ENCODE measurements around the gene MACROD2. TPM values are rescaled to one million over a fixed set of nuclear protein-coding genes. Genes with fewer than 3 reads are reported as not detected.
"Not testable (repeated sequence)": the region's sequence is repeated elsewhere in the genome, so short reads cannot be mapped to it uniquely, and the experiment has no call there.

Gene MACROD2
- total RNA-seq, 1 experiment from 2014 or later = 3.1 TPM

DNA sequence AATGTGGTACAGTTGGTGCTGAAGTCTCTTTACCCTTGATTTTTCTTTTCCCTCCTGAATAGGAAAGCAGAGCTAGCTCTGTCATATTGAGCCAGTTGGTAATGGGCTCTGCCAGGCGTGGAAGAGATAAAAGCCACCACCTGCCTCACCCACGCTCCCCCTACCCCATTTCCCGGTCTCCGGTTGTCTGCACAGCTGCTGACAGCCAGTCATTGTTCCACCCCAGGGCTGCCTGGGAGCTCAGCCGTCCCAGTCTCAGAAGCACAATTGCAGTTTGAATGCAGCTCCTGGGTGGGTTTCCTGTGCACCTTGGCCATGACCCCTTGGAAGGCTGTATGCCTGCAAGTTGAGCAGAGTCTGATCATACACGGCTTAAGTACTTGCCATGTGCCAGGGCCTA is 1017.2 kb downstream of the MACROD2 start:
- DNase-seq (ENCODE audit: unreplicated experiment) = no peak
- Mint-ChIP-seq H3K9me3 (ENCODE audit: unreplicated experiment) (no peaks in the 10 kb centered on the region), H3K36me3 (ENCODE audit: insufficient read depth, unreplicated experiment) (no peaks in the 10 kb centered on the region), H3K27me3 (ENCODE audit: insufficient read depth, unreplicated experiment) (no peaks in the 10 kb centered on the region), H3K27ac (ENCODE audit: low read depth, unreplicated experiment) (no peak overlapping the region), H3K4me3 (ENCODE audit: unreplicated experiment) (no peak overlapping the region), H3K4me1 (ENCODE audit: insufficient read depth, unreplicated experiment) (no peaks in the 10 kb centered on the region)
- TF ChIP-seq, protein P1, sequence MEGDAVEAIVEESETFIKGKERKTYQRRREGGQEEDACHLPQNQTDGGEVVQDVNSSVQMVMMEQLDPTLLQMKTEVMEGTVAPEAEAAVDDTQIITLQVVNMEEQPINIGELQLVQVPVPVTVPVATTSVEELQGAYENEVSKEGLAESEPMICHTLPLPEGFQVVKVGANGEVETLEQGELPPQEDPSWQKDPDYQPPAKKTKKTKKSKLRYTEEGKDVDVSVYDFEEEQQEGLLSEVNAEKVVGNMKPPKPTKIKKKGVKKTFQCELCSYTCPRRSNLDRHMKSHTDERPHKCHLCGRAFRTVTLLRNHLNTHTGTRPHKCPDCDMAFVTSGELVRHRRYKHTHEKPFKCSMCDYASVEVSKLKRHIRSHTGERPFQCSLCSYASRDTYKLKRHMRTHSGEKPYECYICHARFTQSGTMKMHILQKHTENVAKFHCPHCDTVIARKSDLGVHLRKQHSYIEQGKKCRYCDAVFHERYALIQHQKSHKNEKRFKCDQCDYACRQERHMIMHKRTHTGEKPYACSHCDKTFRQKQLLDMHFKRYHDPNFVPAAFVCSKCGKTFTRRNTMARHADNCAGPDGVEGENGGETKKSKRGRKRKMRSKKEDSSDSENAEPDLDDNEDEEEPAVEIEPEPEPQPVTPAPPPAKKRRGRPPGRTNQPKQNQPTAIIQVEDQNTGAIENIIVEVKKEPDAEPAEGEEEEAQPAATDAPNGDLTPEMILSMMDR (IDR thresholded peaks at IDR 0.05; ENCODE audit: unreplicated experiment) = no peak
- intact Hi-C loops (cut with micrococcal nuclease) = no loop called here
- POLR2A ChIA-PET = interaction anchor here (1.0 kb wide), 1 partner anchor 27 kb away, joined by 3 read pairs; no protein-coding TSS in a partner anchor
- BruUV-seq (replicated peaks) = no TSS peak
- CTCF ChIA-PET = interaction anchor here (0.6 kb wide), 1 partner anchor 917 kb away, joined by 3 read pairs; no protein-coding TSS in a partner anchor

DNA sequence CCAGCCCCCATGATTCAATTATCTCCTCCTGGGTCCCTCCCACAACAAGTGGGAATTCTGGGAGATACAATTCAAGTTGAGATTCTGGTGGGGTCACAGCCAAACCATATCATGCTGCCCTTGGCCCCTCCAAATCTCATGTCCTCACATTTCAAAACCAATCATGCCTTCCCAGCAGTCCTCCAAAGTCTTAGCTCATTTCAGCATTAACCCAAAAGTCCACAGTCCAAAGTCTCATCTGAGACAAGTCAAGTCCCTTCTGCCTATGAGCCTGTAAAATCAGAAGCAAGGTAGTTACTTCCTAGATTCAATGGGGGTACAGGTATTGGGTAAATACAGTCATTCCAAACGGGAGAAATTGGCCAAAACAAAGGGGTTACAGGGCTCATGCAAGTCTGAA is 1021.6 kb downstream of the MACROD2 start:
- H3K36me3 Mint-ChIP-seq (ENCODE audit: insufficient read depth, unreplicated experiment); H3K4me3 Mint-ChIP-seq (ENCODE audit: unreplicated experiment); H3K4me1 Mint-ChIP-seq (ENCODE audit: insufficient read depth, unreplicated experiment); H3K27ac Mint-ChIP-seq (ENCODE audit: low read depth, unreplicated experiment); DNase-seq (ENCODE audit: unreplicated experiment); H3K27me3 Mint-ChIP-seq (ENCODE audit: insufficient read depth, unreplicated experiment); CTCF ChIA-PET; BruUV-seq (replicated peaks); H3K9me3 Mint-ChIP-seq (ENCODE audit: unreplicated experiment); intact Hi-C loops (cut with micrococcal nuclease): not testable (repeated sequence)
- POLR2A ChIA-PET = interaction anchor here (0.9 to 1.9 kb wide), 2 partner anchors 9 to 11 kb away, joined by 5 read pairs; no protein-coding TSS in a partner anchor

DNA sequence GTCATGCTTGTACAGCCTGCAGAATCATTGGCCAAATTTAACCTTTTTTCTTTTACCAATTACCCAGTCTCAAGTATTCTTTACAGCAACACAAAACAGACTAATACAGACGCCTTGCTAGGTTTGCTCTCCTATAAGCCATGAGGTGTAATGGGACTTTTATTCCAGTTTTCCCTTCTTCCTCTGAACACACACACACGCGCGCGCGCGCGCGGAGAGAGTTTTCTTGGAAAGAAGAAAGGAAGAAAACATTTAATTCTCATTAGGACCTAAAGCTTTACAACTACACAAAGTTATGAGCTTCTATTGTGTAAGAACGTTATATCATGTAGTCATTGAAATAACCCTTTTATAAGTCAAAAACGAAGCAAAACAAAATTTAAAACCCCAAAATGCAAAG is 1023.6 kb downstream of the MACROD2 start:
- ChIA-PET CTCF (interaction anchor here (0.7 kb wide), 1 partner anchor 43 kb away, joined by 3 read pairs; no protein-coding TSS in a partner anchor), POLR2A (interaction anchor here (0.7 kb wide), 1 partner anchor 66 kb away, joined by 3 read pairs; no protein-coding TSS in a partner anchor)
- intact Hi-C loops (cut with micrococcal nuclease) = no loop called here
- TF ChIP-seq, protein P1 (IDR thresholded peaks at IDR 0.05; ENCODE audit: unreplicated experiment) = no peak
- Mint-ChIP-seq H3K4me1 (ENCODE audit: insufficient read depth, unreplicated experiment) (no peaks in the 10 kb centered on the region), H3K9me3 (ENCODE audit: unreplicated experiment) (peaks cover 9% of the 10 kb centered on the region), H3K4me3 (ENCODE audit: unreplicated experiment) (no peak overlapping the region), H3K36me3 (ENCODE audit: insufficient read depth, unreplicated experiment) (no peaks in the 10 kb centered on the region), H3K27ac (ENCODE audit: low read depth, unreplicated experiment) (no peak overlapping the region), H3K27me3 (ENCODE audit: insufficient read depth, unreplicated experiment) (no peaks in the 10 kb centered on the region)
- BruUV-seq (replicated peaks) = no TSS peak
- no peak for DNase-seq (ENCODE audit: unreplicated experiment)

DNA sequence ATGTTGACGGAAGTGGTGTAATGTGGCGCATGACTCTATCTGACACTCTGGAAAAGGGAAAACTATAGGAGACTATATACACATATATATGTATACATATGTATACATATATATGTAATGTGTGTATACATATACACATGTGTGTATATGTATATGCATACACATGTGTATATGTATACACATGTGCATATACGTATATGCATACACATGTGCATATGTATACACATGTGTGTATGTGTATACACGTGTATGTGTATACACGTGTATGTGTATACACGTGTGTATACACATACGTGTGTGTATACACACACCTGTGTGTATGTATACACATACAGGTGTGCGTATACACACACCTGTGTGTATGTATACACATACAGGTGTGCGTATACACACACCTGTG is 1025.5 kb downstream of the MACROD2 start:
- Mint-ChIP-seq H3K9me3 (ENCODE audit: unreplicated experiment) (peaks cover 15% of the 10 kb centered on the region), H3K4me1 (ENCODE audit: insufficient read depth, unreplicated experiment) (no peaks in the 10 kb centered on the region), H3K27ac (ENCODE audit: low read depth, unreplicated experiment) (no peak overlapping the region), H3K27me3 (ENCODE audit: insufficient read depth, unreplicated experiment) (no peaks in the 10 kb centered on the region), H3K4me3 (ENCODE audit: unreplicated experiment) (no peak overlapping the region), H3K36me3 (ENCODE audit: insufficient read depth, unreplicated experiment) (no peaks in the 10 kb centered on the region)
- ChIA-PET POLR2A (no interaction called here), CTCF (no interaction called here)
- DNase-seq (ENCODE audit: unreplicated experiment) = no peak
- TF ChIP-seq, protein P1 (IDR thresholded peaks at IDR 0.05; ENCODE audit: unreplicated experiment) = no peak
- intact Hi-C loops (cut with micrococcal nuclease) = no loop called here
- BruUV-seq (replicated peaks) = no TSS peak

DNA sequence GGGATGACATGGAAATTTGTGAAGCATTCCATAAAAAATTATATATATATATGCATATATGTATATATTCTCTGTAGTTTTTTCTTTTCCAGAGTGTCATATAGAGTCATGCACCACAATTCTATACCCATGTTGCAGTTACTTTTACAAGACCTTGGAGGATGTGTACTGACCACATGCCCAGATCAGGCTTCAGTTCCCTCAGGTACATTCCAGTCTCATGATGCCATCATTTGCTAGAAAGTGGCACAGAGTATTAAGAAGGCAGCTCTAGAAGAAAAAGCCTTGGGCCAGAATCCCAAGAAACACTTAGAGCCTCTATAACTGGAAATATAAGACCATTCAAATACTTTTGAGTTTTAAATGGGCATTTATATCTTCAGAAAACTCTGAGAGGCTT is 1027.6 kb downstream of the MACROD2 start:
- no peak overlapping the region for H3K4me3 Mint-ChIP-seq (ENCODE audit: unreplicated experiment)
- intact Hi-C loops (cut with micrococcal nuclease) = no loop called here
- peaks cover 15% of the 10 kb centered on the region for H3K9me3 Mint-ChIP-seq (ENCODE audit: unreplicated experiment)
- no peaks in the 10 kb centered on the region for H3K4me1 Mint-ChIP-seq (ENCODE audit: insufficient read depth, unreplicated experiment)
- H3K27ac Mint-ChIP-seq (ENCODE audit: low read depth, unreplicated experiment) = peak overlapping the region; percentile 44
- ChIA-PET CTCF (interaction anchor here (0.7 kb wide), 1 partner anchor 109 kb away, joined by 3 read pairs; no protein-coding TSS in a partner anchor), POLR2A (interaction anchor here (1.5 kb wide), 1 partner anchor 71 kb away, joined by 5 read pairs; no protein-coding TSS in a partner anchor)
- H3K36me3 Mint-ChIP-seq (ENCODE audit: insufficient read depth, unreplicated experiment) = no peaks in the 10 kb centered on the region
- DNase-seq (ENCODE audit: unreplicated experiment) = no peak
- TF ChIP-seq, protein P1 (IDR thresholded peaks at IDR 0.05; ENCODE audit: unreplicated experiment) = no peak
- no TSS peak for BruUV-seq (replicated peaks)
- H3K27me3 Mint-ChIP-seq (ENCODE audit: insufficient read depth, unreplicated experiment) = no peaks in the 10 kb centered on the region

Measured in MCF 10A (cell line).